ENCODE measurements around the gene CCDC92.

CCDC92 gene

GRCh38 chr12:124002021-124002644, 29.5 kb upstream of the CCDC92 start:
- DNase-seq = no peak

GRCh38 chr12:124001343-124001742, 28.7 kb upstream of the CCDC92 start:
- no peak for DNase-seq

- DNase-seq = no peak
Measured at GRCh38 chr12:124000111-124000510, 27.5 kb upstream of the CCDC92 start.

GRCh38 chr12:123998991-123999359, 26.3 kb upstream of the CCDC92 start:
- no peak for DNase-seq

GRCh38 chr12:123998344-123998990, 25.8 kb upstream of the CCDC92 start:
- no peak for DNase-seq

GRCh38 chr12:123997908-123998307, 25.3 kb upstream of the CCDC92 start:
- DNase-seq = no peak

- no peak for DNase-seq
Measured at GRCh38 chr12:123997033-123997822, 24.6 kb upstream of the CCDC92 start.

GRCh38 chr12:123996581-123996980, 23.9 kb upstream of the CCDC92 start:
- DNase-seq = no peak

- no peak for DNase-seq
Measured at GRCh38 chr12:123995023-123995748, 22.6 kb upstream of the CCDC92 start.

- no peak for DNase-seq
Measured at GRCh38 chr12:123992118-123992825, 19.6 kb upstream of the CCDC92 start.

- no peak for DNase-seq
Measured at GRCh38 chr12:123991372-123991951, 18.8 kb upstream of the CCDC92 start.

GRCh38 chr12:123990511-123990910, 17.9 kb upstream of the CCDC92 start:
- peak; percentile 35 to 41 for DNase-seq

GRCh38 chr12:123989753-123990152, 17.1 kb upstream of the CCDC92 start:
- DNase-seq = no peak

GRCh38 chr12:123989168-123989567, 16.5 kb upstream of the CCDC92 start:
- DNase-seq = no peak

GRCh38 chr12:123987022-123987421, 14.4 kb upstream of the CCDC92 start:
- no peak for DNase-seq

GRCh38 chr12:123986374-123986965, 13.8 kb upstream of the CCDC92 start:
- DNase-seq = no peak

- no peak for DNase-seq
Measured at GRCh38 chr12:123984903-123985302, 12.3 kb upstream of the CCDC92 start.

- DNase-seq = peak; percentile 44 to 58
Measured at GRCh38 chr12:123983822-123984485, 11.3 kb upstream of the CCDC92 start.

GRCh38 chr12:123982269-123982668, 9.6 kb upstream of the CCDC92 start:
- DNase-seq = no peak

- DNase-seq = no peak
Measured at GRCh38 chr12:123979566-123979965, 6.9 kb upstream of the CCDC92 start.

GRCh38 chr12:123976227-123976826, 3.7 kb upstream of the CCDC92 start:
- no peak for DNase-seq

All from AML-193 (cell line).